Ecto neural progenitor cell (in vitro differentiated cells): ENCODE results near the gene WDR89.
"Not testable (repeated sequence)": the region's sequence is repeated elsewhere in the genome, so short reads cannot be mapped to it uniquely, and the experiment has no call there.

Source experiments
- DNase-seq: peaks from one replicate; pipeline ENCODE4 v3.0.0-alpha.2; 2018; ENCODE audit warnings: low spot score

The WDR89 gene

GRCh38 chr14:63641473-63642228 is at the start of gene WDR89:
WDR89 (minus strand) TSS chr14:63641871; CDS start chr14:63599942, 41,929 bp downstream.
- peak; percentile 97 for DNase-seq

- no peak for DNase-seq
Observed at GRCh38 chr14:63689132-63689531, 47.5 kb upstream of the WDR89 start.

- DNase-seq = no peak
Observed at GRCh38 chr14:63686926-63687325, 45.3 kb upstream of the WDR89 start.

- DNase-seq = no peak
Observed at GRCh38 chr14:63685401-63685800, 43.7 kb upstream of the WDR89 start.

GRCh38 chr14:63682727-63683593 is 41.3 kb upstream of the WDR89 start:
- no peak for DNase-seq

- DNase-seq = no peak
Observed at GRCh38 chr14:63678536-63678935, 36.9 kb upstream of the WDR89 start.

- no peak for DNase-seq
Observed at GRCh38 chr14:63677891-63678379, 36.3 kb upstream of the WDR89 start.

- no peak for DNase-seq
Observed at GRCh38 chr14:63676615-63677014, 34.9 kb upstream of the WDR89 start.

GRCh38 chr14:63673886-63674497 is 32.3 kb upstream of the WDR89 start:
- DNase-seq = no peak

- no peak for DNase-seq
Observed at GRCh38 chr14:63673255-63673654, 31.6 kb upstream of the WDR89 start.

GRCh38 chr14:63672417-63673180 is 30.9 kb upstream of the WDR89 start:
- no peak for DNase-seq

- DNase-seq = no peak
Observed at GRCh38 chr14:63671987-63672386, 30.3 kb upstream of the WDR89 start.

GRCh38 chr14:63670692-63671091 is 29.0 kb upstream of the WDR89 start:
- no peak for DNase-seq

- DNase-seq = no peak
Observed at GRCh38 chr14:63666335-63666734, 24.7 kb upstream of the WDR89 start.

GRCh38 chr14:63663428-63664341 is 22.0 kb upstream of the WDR89 start:
- no peak for DNase-seq

- DNase-seq = no peak
Observed at GRCh38 chr14:63662776-63663175, 21.1 kb upstream of the WDR89 start.

- not testable (repeated sequence) for DNase-seq
Observed at GRCh38 chr14:63661881-63662280, 20.2 kb upstream of the WDR89 start.

GRCh38 chr14:63659726-63660125 is 18.1 kb upstream of the WDR89 start:
- no peak for DNase-seq

- no peak for DNase-seq
Observed at GRCh38 chr14:63656194-63656593, 14.5 kb upstream of the WDR89 start.

GRCh38 chr14:63654936-63655335 is 13.3 kb upstream of the WDR89 start:
- no peak for DNase-seq

- no peak for DNase-seq
Observed at GRCh38 chr14:63654346-63654745, 12.7 kb upstream of the WDR89 start.
